Inflammatory macrophage (primary cell): ENCODE measurements around the gene MARVELD2.
A peak's percentile ranks its signal among the peaks of the same experiment; 100 is the strongest.

Experiments used
- DNase-seq, 2 donors: peaks; one replicate each; pipeline ENCODE4 v3.0.0-alpha.2; 2020 to 2022

The MARVELD2 gene

GRCh38 chr5:69493396-69494133 lies 78.6 kb downstream of the MARVELD2 start:
- DNase-seq: peak; percentile 17 to 51
